Gastroesophageal sphincter (tissue), 4 donors: Measurements from ENCODE around the gene MACROD2. TPM values are rescaled to one million over a fixed set of nuclear protein-coding genes. Genes with fewer than 3 reads are reported as not detected.

Experiments
- ATAC-seq: fragments of 150-250 bp; one replicate; pipeline ENCODE4 v1.9.1; 2016; ENCODE audit warnings: mild to moderate bottlenecking, moderate library complexity
- H3K27ac ChIP-seq, 4 donors: fragments of 200-600 bp; sonication (generic) in 3 of 4; 1 replicate in 3 of 4; 2 replicates in 1 of 4; pipeline ENCODE4 v1.5.1; 2016 to 2019
- H3K27me3 ChIP-seq: fragments of 200-600 bp; sonication (generic); one replicate; pipeline ENCODE4 v1.5.1; 2019
- H3K36me3 ChIP-seq, 2 donors: fragments of 200-600 bp; sonication (generic); one replicate each; pipeline ENCODE4 v1.5.1; 2019; ENCODE audit warnings: control low read depth in 1 of 2
- H3K4me1 ChIP-seq, 3 donors: fragments of 200-600 bp; sonication (generic); 1 replicate in 2 of 3; 2 replicates in 1 of 3; pipeline ENCODE4 v1.5.1; 2016 to 2019; ENCODE audit warnings: control low read depth in 2 of 3
- H3K4me3 ChIP-seq, 2 donors: fragments of 200-600 bp; sonication (generic); one replicate each; pipeline ENCODE4 v1.5.1; 2019; ENCODE audit warnings: mild to moderate bottlenecking in 1 of 2, moderate library complexity in 1 of 2
- H3K9me3 ChIP-seq, 3 donors: fragments of 200-600 bp; sonication (generic); one replicate each; pipeline ENCODE4 v1.5.1; 2017 to 2019; ENCODE audit warnings: control low read depth in 2 of 3
- CTCF ChIP-seq, 4 experiments: fragments of 200-600 bp in 2 of 4; fragments of 450-650 bp in 2 of 4; sonication (generic) in 1 of 4; IDR thresholded peaks; one replicate each; pipeline ENCODE4 v1.5.1; 2017 to 2019; ENCODE audit warnings: antibody characterized with exemption in 4 of 4, mild to moderate bottlenecking in 2 of 4, moderate library complexity in 2 of 4
- EP300 ChIP-seq: sonication (generic); formaldehyde crosslinking; IDR thresholded peaks from one replicate; pipeline ENCODE4 v1.6.1; 2017; ENCODE audit warnings: antibody characterized with exemption, mild to moderate bottlenecking
- POLR2A ChIP-seq, 2 donors: fragments of 450-650 bp; IDR thresholded peaks; one replicate each; pipeline ENCODE4 v1.6.1; 2017; ENCODE audit warnings: antibody characterized with exemption in 2 of 2, mild to moderate bottlenecking in 2 of 2, moderate library complexity in 1 of 2
- POLR2AphosphoS5 ChIP-seq: sonication (generic); formaldehyde crosslinking; IDR thresholded peaks from one replicate; pipeline ENCODE4 v1.6.1; 2017; ENCODE audit warnings: antibody characterized with exemption
- WGBS, 2 donors: methylation state at CpG; one replicate each; pipeline ENCODE4 v1.1.5; 2018; ENCODE audit warnings: low coverage in 1 of 2; 5-methylcytosine and 5-hydroxymethylcytosine counted together
- total RNA-seq, 4 donors: library from RNA; depleted of rRNA; stranded (reverse); fragments of >200 nt; gene quantifications; one replicate each; pipeline ENCODE4 v1.1.0, GENCODE V29; 2016

Gene MACROD2
- total RNA-seq, 4 donors from 2014 or later, result 4.0 to 12.1 (median 7.4) TPM

GRCh38 chr20:15795305-15796019 is 1800.1 kb downstream of the MACROD2 start:
- Histone ChIP-seq H3K4me1 (no peaks in the 10 kb centered on the region), H3K27me3 (no peaks in the 10 kb centered on the region), H3K27ac (no peak overlapping the region), H3K9me3 (no peaks in the 10 kb centered on the region), H3K4me3 (no peak overlapping the region), H3K36me3 (no peaks in the 10 kb centered on the region)
- no peak for ATAC-seq
- TF ChIP-seq POLR2A (IDR thresholded peaks at IDR 0.05) (no peak), POLR2AphosphoS5 (no peak), EP300 (no peak), CTCF (IDR thresholded peaks at IDR 0.05) (no peak)
- 85 to 88% methylated on average over 9 to 10 of the region's 10 CpGs for WGBS, 2 donors

- Histone ChIP-seq H3K27me3 (no peaks in the 10 kb centered on the region), H3K27ac (no peak overlapping the region), H3K9me3 (no peaks in the 10 kb centered on the region), H3K36me3 (no peaks in the 10 kb centered on the region), H3K4me3 (no peak overlapping the region), H3K4me1 (no peaks in the 10 kb centered on the region)
- WGBS, 2 donors, result 78 to 100% methylated on average over 2 of the region's 2 CpGs
- no peak for ATAC-seq
- no peak for TF ChIP-seq EP300
- no peak for TF ChIP-seq POLR2AphosphoS5
- TF ChIP-seq CTCF (IDR thresholded peaks at IDR 0.05), result no peak
- no peak for TF ChIP-seq POLR2A (IDR thresholded peaks at IDR 0.05)
These were observed 1804.6 kb downstream of the MACROD2 start for GRCh38 chr20:15799871-15800270.

GRCh38 chr20:15802020-15802419 is 1806.7 kb downstream of the MACROD2 start:
- WGBS, 2 donors, result 88 to 93% methylated on average over 1 of the region's 1 CpG
- H3K36me3 ChIP-seq, result no peaks in the 10 kb centered on the region
- H3K4me3 ChIP-seq, result no peak overlapping the region
- H3K9me3 ChIP-seq, result no peaks in the 10 kb centered on the region
- no peak for ATAC-seq
- no peaks in the 10 kb centered on the region for H3K4me1 ChIP-seq
- no peaks in the 10 kb centered on the region for H3K27me3 ChIP-seq
- H3K27ac ChIP-seq, result no peak overlapping the region
- TF ChIP-seq EP300 (no peak), POLR2A (IDR thresholded peaks at IDR 0.05) (no peak), POLR2AphosphoS5 (no peak), CTCF (IDR thresholded peaks at IDR 0.05) (no peak)

GRCh38 chr20:15805154-15805553 is 1809.8 kb downstream of the MACROD2 start:
- Histone ChIP-seq H3K4me3 (no peak overlapping the region), H3K27ac (no peak overlapping the region), H3K9me3 (no peaks in the 10 kb centered on the region), H3K27me3 (no peaks in the 10 kb centered on the region), H3K36me3 (no peaks in the 10 kb centered on the region), H3K4me1 (no peaks in the 10 kb centered on the region)
- 86 to 88% methylated on average over 4 to 5 of the region's 5 CpGs for WGBS, 2 donors
- no peak for ATAC-seq
- TF ChIP-seq CTCF (IDR thresholded peaks at IDR 0.05), result no peak
- no peak for TF ChIP-seq EP300
- no peak for TF ChIP-seq POLR2AphosphoS5
- TF ChIP-seq POLR2A (IDR thresholded peaks at IDR 0.05), result no peak

- no peaks in the 10 kb centered on the region for H3K36me3 ChIP-seq
- H3K4me3 ChIP-seq, result no peak overlapping the region
- no peak for ATAC-seq
- H3K4me1 ChIP-seq, result no peaks in the 10 kb centered on the region
- H3K9me3 ChIP-seq, result no peaks in the 10 kb centered on the region
- no peak for TF ChIP-seq POLR2AphosphoS5
- no peak for TF ChIP-seq EP300
- no peak for TF ChIP-seq POLR2A (IDR thresholded peaks at IDR 0.05)
- TF ChIP-seq CTCF (IDR thresholded peaks at IDR 0.05), result no peak
- no peak overlapping the region for H3K27ac ChIP-seq
- 69 to 72% methylated on average over 3 of the region's 3 CpGs for WGBS, 2 donors
- H3K27me3 ChIP-seq, result no peaks in the 10 kb centered on the region
These were observed 1810.8 kb downstream of the MACROD2 start for GRCh38 chr20:15806105-15806504.
